ENCODE data around the gene THEM4.

Gene THEM4

GRCh38 chr1:151837197-151837596 lies 72.1 kb downstream of the THEM4 start:
- no peak for DNase-seq (ENCODE audit: low read depth)

- no peak for DNase-seq (ENCODE audit: low read depth)
These were observed 73.7 kb downstream of the THEM4 start for GRCh38 chr1:151835596-151835995.

GRCh38 chr1:151834239-151834638 lies 75.1 kb downstream of the THEM4 start:
- DNase-seq (ENCODE audit: low read depth), result no peak

- no peak for DNase-seq (ENCODE audit: low read depth)
These were observed 76.0 kb downstream of the THEM4 start for GRCh38 chr1:151833172-151833900.

GRCh38 chr1:151832318-151832980 lies 76.9 kb downstream of the THEM4 start:
- DNase-seq (ENCODE audit: low read depth), result no peak

GRCh38 chr1:151831605-151832004 lies 77.7 kb downstream of the THEM4 start, which contains the start of gene RORC:
Gene RORC, minus strand, starts transcription at chr1:151831802. Its CDS starts 38 bp downstream, at chr1:151831764.
- no peak for DNase-seq (ENCODE audit: low read depth)

- no peak for DNase-seq (ENCODE audit: low read depth)
These were observed 78.1 kb downstream of the THEM4 start for GRCh38 chr1:151831256-151831591.

GRCh38 chr1:151830055-151830454 lies 79.3 kb downstream of the THEM4 start:
- no peak for DNase-seq (ENCODE audit: low read depth)

GRCh38 chr1:151829352-151830046 lies 79.8 kb downstream of the THEM4 start:
- no peak for DNase-seq (ENCODE audit: low read depth)

- peak; percentile 35 for DNase-seq (ENCODE audit: low read depth)
These were observed 80.4 kb downstream of the THEM4 start for GRCh38 chr1:151828921-151829320.

GRCh38 chr1:151827853-151828252 lies 81.5 kb downstream of the THEM4 start:
- no peak for DNase-seq (ENCODE audit: low read depth)

GRCh38 chr1:151825751-151826660 lies 83.3 kb downstream of the THEM4 start:
- no peak for DNase-seq (ENCODE audit: low read depth)

- DNase-seq (ENCODE audit: low read depth), result no peak
These were observed 84.1 kb downstream of the THEM4 start for GRCh38 chr1:151825204-151825603.

All from CMK (cell line).